Measurements from ENCODE around the gene SCAMP1. TPM values are rescaled to one million over a fixed set of nuclear protein-coding genes. Genes with fewer than 3 reads are reported as not detected.

SCAMP1 gene
- total and polyA plus RNA-seq, 2 of the 8 experiments (the other 6 are each of a cell fraction or from before 2014, with no cell fraction given) = 18.6 to 55.9 TPM

DNA sequence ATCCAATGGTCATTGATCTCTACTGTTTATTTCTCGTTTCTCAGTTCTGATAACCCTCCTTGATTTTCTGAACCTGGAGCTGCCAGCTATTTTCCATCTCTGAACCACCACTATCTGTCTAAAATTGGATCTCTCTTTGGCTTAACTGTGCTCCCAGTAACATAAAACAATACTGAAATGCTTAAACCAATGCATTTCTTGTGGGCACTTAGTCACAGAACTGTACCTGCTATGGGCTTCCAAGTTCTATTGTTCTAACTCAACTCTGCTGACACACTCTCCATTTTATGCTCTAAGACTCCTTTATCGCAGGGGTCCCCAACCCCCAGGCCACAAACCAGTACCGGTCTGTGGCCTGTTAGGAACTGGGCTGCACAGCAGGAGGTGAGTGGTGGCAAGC lies 167.5 kb downstream of the SCAMP1 start:
- Histone ChIP-seq H3K79me1 (ENCODE audit: low read depth, low read length) (peaks cover 8% of the 10 kb centered on the region; the same call in 1 of the 2 replicates), H2BK20ac (ENCODE audit: low read length) (no peak overlapping the region), H2BK5ac (ENCODE audit: low read depth, low read length) (no peak overlapping the region), H3K36me3 (ENCODE audit: control insufficient read depth in 2 of 4, insufficient read depth in 4 of 4, low read length in 3 of 4) (no peaks in the 10 kb centered on the region), H3K4me3 (ENCODE audit: extremely low read depth in 1 of 4, insufficient read depth in 2 of 4, low read depth in 3 of 4, low read length in 4 of 4) (no peak overlapping the region), H2BK15ac (ENCODE audit: low read length) (no peak overlapping the region), H3K18ac (ENCODE audit: extremely low read depth, low read length) (no peak overlapping the region), H3K4me2 (ENCODE audit: insufficient read depth in 1 of 2, low read depth in 2 of 2, low read length in 2 of 2) (no peak overlapping the region), H2AK5ac (ENCODE audit: low read depth, low read length) (no peak overlapping the region), H2BK120ac (replicated peaks; ENCODE audit: low read depth, low read length) (no peak overlapping the region), H3K27ac (ENCODE audit: low read depth, low read length) (peak overlapping the region; percentile 10; the same call in 1 of the 2 replicates), H4K5ac (ENCODE audit: insufficient read length, low read depth, low read length) (no peak overlapping the region), H3K27me3 (replicated peaks in 1 of 4; ENCODE audit: control insufficient read depth in 3 of 4, extremely low read depth in 1 of 4, insufficient read depth in 3 of 4, low read length in 3 of 4) (no peaks in the 10 kb centered on the region), H3K9ac (replicated peaks in 1 of 4; ENCODE audit: extremely low read depth in 1 of 4, low read depth in 3 of 4, low read length in 3 of 4) (no peak overlapping the region), H4K91ac (replicated peaks; ENCODE audit: insufficient read length, low read length) (no peak overlapping the region), H3K4ac (replicated peaks; ENCODE audit: insufficient read length, low read depth, low read length) (no peak overlapping the region), H3K23ac (ENCODE audit: insufficient read length) (no peak overlapping the region), H3K4me1 (replicated peaks in 1 of 4; ENCODE audit: control insufficient read depth in 3 of 4, insufficient read depth in 4 of 4, low read length in 3 of 4) (peaks cover 0 to 10% (median 4%) of the 10 kb centered on the region in 4 experiments; a peak in 3 of 7 replicates), H3K79me2 (ENCODE audit: control insufficient read depth in 1 of 2, insufficient read depth in 2 of 2, low read length in 2 of 2) (peaks cover 0 to 30% of the 10 kb centered on the region in 2 experiments; a peak in 3 of 4 replicates), H3K23me2 (ENCODE audit: low read depth, low read length) (no peaks in the 10 kb centered on the region), H2BK12ac (ENCODE audit: low read depth, low read length) (no peak overlapping the region; the same call in 1 of the 2 replicates), H3K9me3 (ENCODE audit: insufficient read depth in 2 of 2, low read depth in 1 of 2, low read length in 1 of 2) (no peaks in the 10 kb centered on the region), H3K56ac (replicated peaks; ENCODE audit: insufficient read length, low read depth, low read length) (no peak overlapping the region), H2AFZ (ENCODE audit: low read length) (no peak overlapping the region), H3K14ac (ENCODE audit: insufficient read length) (no peak overlapping the region), H4K20me1 (replicated peaks in 1 of 2; ENCODE audit: control insufficient read depth in 1 of 2, insufficient read depth in 2 of 2, low read length in 2 of 2) (peaks cover 1 to 2% of the 10 kb centered on the region in 2 experiments), H4K8ac (ENCODE audit: extremely low read depth, insufficient read depth, low read length) (no peak overlapping the region)
- ChIA-PET CTCF (ENCODE audit: partially characterized antibody) (interaction anchor here (0.6 to 1.4 kb wide), 7 partner anchors 60 to 509 kb away, joined by 3 to 4 read pairs (median 3); no protein-coding TSS in a partner anchor), POLR2A (ENCODE audit: partially characterized antibody) (no interaction called here)
- 92% methylated on average over 3 of the region's 3 CpGs; no CpG with 5 or more reads in 1 of the 2 experiments for WGBS, 2 experiments (ENCODE audit: extremely low coverage in 1 of 2, insufficient coverage in 1 of 2, insufficient read length in 1 of 2, insufficient replicate concordance in 2 of 2, low coverage in 1 of 2, low lambda C conversion rate in 2 of 2, missing lambda C conversion rate in 1 of 2)
- TF ChIP-seq BRCA1 (IDR thresholded peaks at IDR 0.05; ENCODE audit: low read depth, low read length) (no peak), EP300 (IDR thresholded peaks at IDR 0.05; ENCODE audit: borderline replicate concordance in 1 of 2, low read depth in 2 of 2, low read length in 2 of 2) (no peak), PHF8 (conservative IDR thresholded peaks at IDR 0.05; ENCODE audit: low read depth, low read length) (no peak)
- DNase-seq (ENCODE audit: low read depth in 1 of 2, low spot score in 2 of 2) = no peak
- no peak for FAIRE-seq
